H1 (cell line): ENCODE results near the gene POMP.

Source experiments
- CBX8 ChIP-seq: fragments of 300-800, 300-1000 bp; sonication (generic); IDR thresholded peaks from 2 replicates; pipeline ENCODE4 v1.7.1; 2016; ENCODE audit warnings: low read depth, low read length, borderline replicate concordance
- CTCF ChIP-seq, 3 experiments: IDR thresholded peaks; 1 replicate in 2 of 3; 2 replicates in 1 of 3; pipeline versions ENCODE4 v1.5.1 to v1.6.1; 2011; ENCODE audit warnings: low read length in 3 of 3, mild to moderate bottlenecking in 3 of 3, inconsistent platforms in 2 of 3, low read depth in 1 of 3, moderate library complexity in 1 of 3; ENCODE audit not compliant: insufficient read depth in 1 of 3; ENCODE audit errors: control extremely low read depth in 1 of 3
- EZH2 ChIP-seq: fragments of 200-600 bp; sonication (generic); IDR thresholded peaks from 2 replicates; pipeline ENCODE4 v1.7.1; 2012; ENCODE audit warnings: low read depth, mild to moderate bottlenecking, moderate library complexity, low read length, inconsistent platforms; ENCODE audit not compliant: severe bottlenecking
- HDAC6 ChIP-seq: IDR thresholded peaks from one replicate; pipeline ENCODE4 v1.7.1; 2012; ENCODE audit warnings: low read depth, mild to moderate bottlenecking, inconsistent platforms, low read length, moderate library complexity
- NRF1 ChIP-seq: IDR thresholded peaks from 2 replicates; pipeline ENCODE4 v1.6.1; 2011; ENCODE audit warnings: mild to moderate bottlenecking, low read depth, low read length, improper control_type of control experiment
- POLR2A ChIP-seq, 2 experiments: IDR thresholded peaks; 1 replicate in 1 of 2; 2 replicates in 1 of 2; pipeline ENCODE4 v1.6.1; 2011; ENCODE audit warnings: low read depth in 2 of 2, low read length in 2 of 2, mild to moderate bottlenecking in 2 of 2; ENCODE audit errors: control extremely low read depth in 1 of 2
- POLR2AphosphoS5 ChIP-seq: IDR thresholded peaks from 2 replicates; pipeline ENCODE4 v1.6.1; 2011; ENCODE audit warnings: low read depth, low read length
- RAD21 ChIP-seq, 2 experiments: IDR thresholded peaks in 1 of 2; conservative IDR thresholded peaks in 1 of 2; 2 replicates each; pipeline ENCODE4 v1.6.1; 2011; ENCODE audit warnings: low read depth in 2 of 2, low read length in 2 of 2, improper control_type of control experiment in 1 of 2, inconsistent platforms in 1 of 2, mild to moderate bottlenecking in 1 of 2, moderate library complexity in 1 of 2
- SIRT6 ChIP-seq: IDR thresholded peaks from one replicate; pipeline ENCODE4 v1.7.1; 2012; ENCODE audit warnings: low read length, inconsistent platforms
- SIX5 ChIP-seq: IDR thresholded peaks from 2 replicates; pipeline ENCODE4 v1.6.1; 2011; ENCODE audit warnings: mild to moderate bottlenecking, low read depth, low read length
- TBP ChIP-seq: IDR thresholded peaks from 2 replicates; pipeline ENCODE4 v1.6.1; 2011; ENCODE audit warnings: low read depth, low read length, improper control_type of control experiment

GRCh38 chr13:28623782-28624706, 34.9 kb upstream of the POMP start:
- no peak for TF ChIP-seq SIRT6
- TF ChIP-seq EZH2, result no peak
- TF ChIP-seq TBP, result no peak
- no peak for TF ChIP-seq CTCF (IDR thresholded peaks at IDR 0.05; ENCODE audit: control extremely low read depth in 1 of 3, insufficient read depth in 1 of 3, low read depth in 1 of 3, low read length in 3 of 3)
- no peak for TF ChIP-seq HDAC6
- TF ChIP-seq NRF1, result no peak
- no peak for TF ChIP-seq SIX5
- TF ChIP-seq POLR2AphosphoS5, result no peak
- no peak for TF ChIP-seq CBX8
- no peak for TF ChIP-seq RAD21 (IDR thresholded peaks at IDR 0.05 in 1 of 2, conservative IDR thresholded peaks at IDR 0.05 in 1 of 2; ENCODE audit: low read depth in 2 of 2, low read length in 2 of 2)
- no peak for TF ChIP-seq POLR2A (IDR thresholded peaks at IDR 0.05; ENCODE audit: control extremely low read depth in 1 of 2, low read depth in 2 of 2, low read length in 2 of 2)
